WTC11 (cell line): ENCODE data around the gene COL26A1. TPM values are rescaled to one million over a fixed set of nuclear protein-coding genes. Genes with fewer than 3 reads are reported as not detected.

Experiments
- ATAC-seq: fragments of 200-7000 bp; cut with Tn5 transposase; 2 replicates; pipeline ENCODE4 v1.10.0; 2021; ENCODE audit warnings: mild to moderate bottlenecking, moderate library complexity
- CTCF ChIA-PET: fragments of 300-600 bp; sonication (Branson Sonifier 250); formaldehyde crosslinking; loops from one replicate; lab custom pipeline; 2021; ENCODE audit warnings: antibody characterized with exemption; lab: Charles Lee
- POLR2A ChIA-PET: fragments of 350-600 bp; sonication (Branson Sonifier 250); formaldehyde crosslinking; loops from one replicate; lab custom pipeline; 2021; ENCODE audit warnings: antibody characterized with exemption; lab: Charles Lee
- DNase-seq: peaks from one replicate; pipeline ENCODE4 v3.0.0; 2021; ENCODE audit warnings: low spot score
- H3K27ac Mint-ChIP-seq: 2 replicates; pipeline ENCODE4 v1.8.0; 2021; ENCODE audit warnings: mixed read lengths
- H3K27me3 Mint-ChIP-seq: 2 replicates; pipeline ENCODE4 v1.8.0; 2021; ENCODE audit warnings: low read depth, mild to moderate bottlenecking, moderate library complexity, mixed read lengths
- H3K36me3 Mint-ChIP-seq: 2 replicates; pipeline ENCODE4 v1.8.0; 2021; ENCODE audit warnings: mixed read lengths
- H3K4me1 Mint-ChIP-seq: 2 replicates; pipeline ENCODE4 v1.8.0; 2022; ENCODE audit warnings: mixed read lengths
- H3K4me3 Mint-ChIP-seq: 2 replicates; pipeline ENCODE4 v1.8.0; 2021; ENCODE audit warnings: mild to moderate bottlenecking, moderate library complexity, mixed read lengths
- H3K9me3 Mint-ChIP-seq: 2 replicates; pipeline ENCODE4 v1.8.0; 2021; ENCODE audit warnings: mixed read lengths
- GTF2I ChIP-seq: fragments of 250-450 bp; sonication (Bioruptor Pico); conservative IDR thresholded peaks from 2 replicates; pipeline ENCODE4 v1.4.0; 2021; ENCODE audit warnings: mild to moderate bottlenecking
- KAT7 ChIP-seq: sonication (generic); formaldehyde crosslinking; IDR thresholded peaks from 2 replicates; pipeline ENCODE4 v1.8.1; 2023; ENCODE audit warnings: missing genetic modification reagents, mild to moderate bottlenecking, borderline replicate concordance
- NFE2L1 ChIP-seq: sonication (generic); formaldehyde crosslinking; IDR thresholded peaks from 2 replicates; pipeline ENCODE4 v1.8.1; 2023; ENCODE audit warnings: missing genetic modification reagents
- NR1H2 ChIP-seq: sonication (generic); formaldehyde crosslinking; IDR thresholded peaks from 2 replicates; pipeline ENCODE4 v1.9.0; 2021; ENCODE audit warnings: mild to moderate bottlenecking, moderate library complexity, missing genetic modification reagents
- NR2C2 ChIP-seq: sonication (generic); formaldehyde crosslinking; IDR thresholded peaks from 2 replicates; pipeline ENCODE4 v1.8.0; 2022; ENCODE audit warnings: mild to moderate bottlenecking, missing genetic modification reagents
- OVOL2 ChIP-seq: fragments of 250-450 bp; sonication (Bioruptor Pico); IDR thresholded peaks from 2 replicates; pipeline ENCODE4 v1.9.0; 2021; ENCODE audit warnings: mild to moderate bottlenecking, borderline replicate concordance
- RORB ChIP-seq: fragments of 250-450 bp; sonication (Bioruptor Pico); IDR thresholded peaks from 2 replicates; pipeline ENCODE4 v1.9.0; 2021; ENCODE audit warnings: mild to moderate bottlenecking
- SOX15 ChIP-seq: fragments of 250-450 bp; sonication (Bioruptor Pico); IDR thresholded peaks from 2 replicates; pipeline ENCODE4 v1.9.0; 2021; ENCODE audit warnings: mild to moderate bottlenecking
- TCF7 ChIP-seq: sonication (generic); formaldehyde crosslinking; IDR thresholded peaks from 2 replicates; pipeline ENCODE4 v1.8.0; 2022; ENCODE audit warnings: mild to moderate bottlenecking, low read depth, missing genetic modification reagents, moderate library complexity
- TEAD1 ChIP-seq: sonication (generic); formaldehyde crosslinking; IDR thresholded peaks from 2 replicates; pipeline ENCODE4 v1.8.0; 2022; ENCODE audit warnings: mild to moderate bottlenecking, missing genetic modification reagents
- ZNF121 ChIP-seq: sonication (generic); formaldehyde crosslinking; IDR thresholded peaks from 2 replicates; pipeline ENCODE4 v1.8.0; 2023; ENCODE audit warnings: missing genetic modification reagents
- total RNA-seq: library from RNA; stranded (reverse); gene quantifications from 3 replicates; pipeline ENCODE4 v1.2.3, GENCODE V29; 2021
- TF ChIP-seq, protein P1 (sequence below): sonication (generic); formaldehyde crosslinking; IDR thresholded peaks from 2 replicates; pipeline ENCODE4 v1.8.1; 2023; ENCODE audit warnings: mild to moderate bottlenecking, missing genetic modification reagents, moderate library complexity
- TF ChIP-seq, protein P2 (sequence below): sonication (generic); formaldehyde crosslinking; IDR thresholded peaks from 2 replicates; pipeline ENCODE4 v1.8.1; 2023; ENCODE audit warnings: mild to moderate bottlenecking, missing genetic modification reagents
- TF ChIP-seq, protein P3 (sequence below): fragments of 250-450 bp; sonication (Bioruptor Pico); IDR thresholded peaks from 2 replicates; pipeline ENCODE4 v1.9.0; 2021; ENCODE audit warnings: mild to moderate bottlenecking
- TF ChIP-seq, protein P4 (sequence below): sonication (generic); formaldehyde crosslinking; IDR thresholded peaks from 2 replicates; pipeline ENCODE4 v1.8.0; 2022; ENCODE audit warnings: mild to moderate bottlenecking, missing genetic modification reagents
- TF ChIP-seq, protein P5 (sequence below): fragments of 250-450 bp; sonication (Bioruptor Pico); IDR thresholded peaks from 2 replicates; pipeline ENCODE4 v1.9.0; 2021; ENCODE audit warnings: mild to moderate bottlenecking, borderline replicate concordance

The COL26A1 gene
- total RNA-seq, 1 experiment from 2014 or later, result 64.4 TPM

DNA sequence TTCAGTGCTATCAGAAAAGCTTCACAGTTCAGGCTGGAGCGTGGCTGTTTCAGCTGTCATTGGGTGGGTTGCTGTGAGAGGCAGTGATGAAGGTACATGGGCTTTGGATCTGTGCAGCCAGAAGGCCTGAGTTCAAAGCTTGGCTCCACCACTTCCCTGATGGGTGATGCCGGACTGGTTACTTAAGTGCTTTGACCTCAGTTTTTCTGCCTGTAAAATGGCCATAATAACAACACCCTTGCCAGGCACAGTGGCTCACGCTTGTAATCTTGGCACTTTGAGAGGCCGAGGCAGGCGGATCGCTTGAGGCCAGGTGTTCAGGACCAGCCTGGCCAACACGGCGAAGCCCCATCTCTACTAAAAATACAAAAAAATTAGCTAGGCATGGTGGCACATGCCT lies 30.6 kb upstream of the COL26A1 start:
- ATAC-seq, result no peak
- H3K4me3 Mint-ChIP-seq, result no peak overlapping the region
- POLR2A ChIA-PET, result no interaction called here
- H3K27ac Mint-ChIP-seq, result no peak overlapping the region
- TF ChIP-seq GTF2I (0 out of 2 replicates have a peak, but pooled peaks have one; percentile 19), TCF7 (CRISPR knock-in tag) (no peak)
- no peaks in the 10 kb centered on the region for H3K36me3 Mint-ChIP-seq
- H3K9me3 Mint-ChIP-seq, result no peaks in the 10 kb centered on the region
- peaks cover 3% of the 10 kb centered on the region; the same call in 1 of the 2 replicates for H3K27me3 Mint-ChIP-seq
- CTCF ChIA-PET, result no interaction called here
- no peaks in the 10 kb centered on the region for H3K4me1 Mint-ChIP-seq
- no peak for DNase-seq

DNA sequence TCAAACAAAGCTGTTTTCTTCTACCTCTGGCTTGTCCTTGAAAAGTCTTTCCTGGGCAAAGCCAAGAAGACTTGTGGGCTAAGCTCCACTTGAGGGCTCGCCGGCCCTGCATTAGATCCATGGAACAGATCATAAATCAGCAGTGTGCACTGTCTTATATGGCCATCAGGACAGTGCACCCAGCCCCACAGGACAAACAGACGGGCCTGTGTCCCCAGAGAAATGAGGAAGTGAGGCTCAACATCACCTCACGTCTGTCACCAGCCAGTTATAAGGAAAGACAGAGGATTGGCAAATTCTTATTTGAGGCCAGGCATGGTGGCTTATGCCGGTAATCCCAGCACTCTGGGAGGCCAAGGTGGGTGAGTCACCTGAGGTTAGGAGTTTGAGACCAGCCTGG lies 28.8 kb upstream of the COL26A1 start:
- no peaks in the 10 kb centered on the region for H3K36me3 Mint-ChIP-seq
- POLR2A ChIA-PET, result interaction anchor here (0.7 kb wide), 1 partner anchor 10 kb away, joined by 5 read pairs; no protein-coding TSS in a partner anchor

DNA sequence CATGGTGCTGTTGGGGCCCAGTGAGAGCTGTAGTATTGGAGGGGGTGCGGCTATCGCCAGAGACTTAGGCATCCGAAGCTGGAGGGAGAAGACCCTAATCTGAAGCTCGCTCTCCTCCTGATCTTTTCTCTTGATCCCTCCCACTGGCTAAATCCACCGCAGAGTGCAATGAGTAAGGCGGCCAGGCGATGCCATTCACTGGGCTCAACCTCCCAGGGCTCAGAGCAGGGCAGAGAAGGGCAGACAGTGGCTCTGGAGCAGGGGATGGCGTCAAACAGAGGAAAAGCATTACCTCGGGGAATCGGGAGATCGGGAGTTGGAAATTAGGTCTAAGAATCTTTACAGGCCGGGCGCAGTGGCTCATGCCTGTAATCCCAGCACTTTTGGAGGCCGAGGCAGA lies 22.3 kb upstream of the COL26A1 start:
- ATAC-seq (peak; percentile 63), DNase-seq (no peak)
- H3K4me1 Mint-ChIP-seq, result no peaks in the 10 kb centered on the region
- H3K27me3 Mint-ChIP-seq, result peaks cover 3% of the 10 kb centered on the region; the same call in 1 of the 2 replicates
- H3K9me3 Mint-ChIP-seq, result no peaks in the 10 kb centered on the region
- TF ChIP-seq KAT7 (CRISPR knock-in tag) (no peak), NR2C2 (CRISPR knock-in tag) (no peak), NR1H2 (CRISPR knock-in tag) (no peak)
- TF ChIP-seq, protein P1, sequence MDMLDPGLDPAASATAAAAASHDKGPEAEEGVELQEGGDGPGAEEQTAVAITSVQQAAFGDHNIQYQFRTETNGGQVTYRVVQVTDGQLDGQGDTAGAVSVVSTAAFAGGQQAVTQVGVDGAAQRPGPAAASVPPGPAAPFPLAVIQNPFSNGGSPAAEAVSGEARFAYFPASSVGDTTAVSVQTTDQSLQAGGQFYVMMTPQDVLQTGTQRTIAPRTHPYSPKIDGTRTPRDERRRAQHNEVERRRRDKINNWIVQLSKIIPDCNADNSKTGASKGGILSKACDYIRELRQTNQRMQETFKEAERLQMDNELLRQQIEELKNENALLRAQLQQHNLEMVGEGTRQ (CRISPR knock-in tag), result no peak
- TF ChIP-seq, protein P2, sequence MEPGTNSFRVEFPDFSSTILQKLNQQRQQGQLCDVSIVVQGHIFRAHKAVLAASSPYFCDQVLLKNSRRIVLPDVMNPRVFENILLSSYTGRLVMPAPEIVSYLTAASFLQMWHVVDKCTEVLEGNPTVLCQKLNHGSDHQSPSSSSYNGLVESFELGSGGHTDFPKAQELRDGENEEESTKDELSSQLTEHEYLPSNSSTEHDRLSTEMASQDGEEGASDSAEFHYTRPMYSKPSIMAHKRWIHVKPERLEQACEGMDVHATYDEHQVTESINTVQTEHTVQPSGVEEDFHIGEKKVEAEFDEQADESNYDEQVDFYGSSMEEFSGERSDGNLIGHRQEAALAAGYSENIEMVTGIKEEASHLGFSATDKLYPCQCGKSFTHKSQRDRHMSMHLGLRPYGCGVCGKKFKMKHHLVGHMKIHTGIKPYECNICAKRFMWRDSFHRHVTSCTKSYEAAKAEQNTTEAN (CRISPR knock-in tag), result no peak
- TF ChIP-seq, protein P3, sequence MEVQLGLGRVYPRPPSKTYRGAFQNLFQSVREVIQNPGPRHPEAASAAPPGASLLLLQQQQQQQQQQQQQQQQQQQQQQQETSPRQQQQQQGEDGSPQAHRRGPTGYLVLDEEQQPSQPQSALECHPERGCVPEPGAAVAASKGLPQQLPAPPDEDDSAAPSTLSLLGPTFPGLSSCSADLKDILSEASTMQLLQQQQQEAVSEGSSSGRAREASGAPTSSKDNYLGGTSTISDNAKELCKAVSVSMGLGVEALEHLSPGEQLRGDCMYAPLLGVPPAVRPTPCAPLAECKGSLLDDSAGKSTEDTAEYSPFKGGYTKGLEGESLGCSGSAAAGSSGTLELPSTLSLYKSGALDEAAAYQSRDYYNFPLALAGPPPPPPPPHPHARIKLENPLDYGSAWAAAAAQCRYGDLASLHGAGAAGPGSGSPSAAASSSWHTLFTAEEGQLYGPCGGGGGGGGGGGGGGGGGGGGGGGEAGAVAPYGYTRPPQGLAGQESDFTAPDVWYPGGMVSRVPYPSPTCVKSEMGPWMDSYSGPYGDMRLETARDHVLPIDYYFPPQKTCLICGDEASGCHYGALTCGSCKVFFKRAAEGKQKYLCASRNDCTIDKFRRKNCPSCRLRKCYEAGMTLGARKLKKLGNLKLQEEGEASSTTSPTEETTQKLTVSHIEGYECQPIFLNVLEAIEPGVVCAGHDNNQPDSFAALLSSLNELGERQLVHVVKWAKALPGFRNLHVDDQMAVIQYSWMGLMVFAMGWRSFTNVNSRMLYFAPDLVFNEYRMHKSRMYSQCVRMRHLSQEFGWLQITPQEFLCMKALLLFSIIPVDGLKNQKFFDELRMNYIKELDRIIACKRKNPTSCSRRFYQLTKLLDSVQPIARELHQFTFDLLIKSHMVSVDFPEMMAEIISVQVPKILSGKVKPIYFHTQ (CRISPR knock-in tag), result no peak
- TF ChIP-seq, protein P4, sequence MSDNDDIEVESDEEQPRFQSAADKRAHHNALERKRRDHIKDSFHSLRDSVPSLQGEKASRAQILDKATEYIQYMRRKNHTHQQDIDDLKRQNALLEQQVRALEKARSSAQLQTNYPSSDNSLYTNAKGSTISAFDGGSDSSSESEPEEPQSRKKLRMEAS (CRISPR knock-in tag), result no peak
- no peak overlapping the region for H3K4me3 Mint-ChIP-seq
- no peak overlapping the region; the same call in 1 of the 2 replicates for H3K27ac Mint-ChIP-seq
- POLR2A ChIA-PET, result interaction anchor here (0.6 to 0.7 kb wide), 2 partner anchors 22 to 438 kb away, joined by 3 to 4 read pairs; no protein-coding TSS in a partner anchor
- CTCF ChIA-PET, result interaction anchor here (2.0 kb wide), 1 partner anchor 71 kb away, joined by 8 read pairs; no protein-coding TSS in a partner anchor
- H3K36me3 Mint-ChIP-seq, result no peaks in the 10 kb centered on the region

More for the DNA sequence above, 28.8 kb upstream of the COL26A1 start:
- Mint-ChIP-seq H3K9me3 (no peaks in the 10 kb centered on the region), H3K27ac (no peak overlapping the region; the same call in 1 of the 2 replicates), H3K4me1 (no peaks in the 10 kb centered on the region), H3K4me3 (no peak overlapping the region), H3K27me3 (peaks cover 3% of the 10 kb centered on the region; the same call in 1 of the 2 replicates)
- DNase-seq, result no peak
- CTCF ChIA-PET, result interaction anchor here (0.5 kb wide), 1 partner anchor 16 kb away, joined by 3 read pairs; no protein-coding TSS in a partner anchor
- ATAC-seq, result no peak
- TF ChIP-seq RORB, result no peak
- TF ChIP-seq OVOL2 (CRISPR knock-in tag), result no peak
- no peak for TF ChIP-seq NFE2L1
- TF ChIP-seq TEAD1 (CRISPR knock-in tag), result no peak
- TF ChIP-seq SOX15 (CRISPR knock-in tag), result no peak
- TF ChIP-seq TCF7 (CRISPR knock-in tag), result no peak
- TF ChIP-seq, all 79 proteins: peak for 0

DNA sequence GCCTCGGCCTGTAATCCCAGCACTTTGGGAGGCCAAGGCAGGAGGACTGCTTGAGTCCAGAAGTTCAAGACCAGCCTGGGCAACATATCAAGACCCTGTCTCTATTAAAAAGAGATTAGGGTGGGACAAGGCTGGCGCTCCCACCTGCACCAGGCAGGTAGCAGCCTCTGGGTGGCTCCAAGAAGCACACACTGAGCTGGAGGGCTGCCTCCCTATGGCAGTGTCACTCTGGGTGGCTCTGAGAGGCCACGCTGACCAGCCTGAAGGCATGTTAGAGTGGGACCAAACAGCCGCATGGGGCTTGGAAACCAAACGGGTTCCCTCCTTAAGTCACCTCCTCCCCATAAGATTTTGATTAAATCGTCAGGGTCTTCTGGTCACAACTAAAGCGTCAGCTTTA lies 19.8 kb upstream of the COL26A1 start:
- Mint-ChIP-seq H3K36me3 (no peaks in the 10 kb centered on the region), H3K9me3 (no peaks in the 10 kb centered on the region)
- TF ChIP-seq ZNF121 (CRISPR knock-in tag), result peak; percentile 45; the same call in 1 of the 2 replicates
- TF ChIP-seq, protein P5, sequence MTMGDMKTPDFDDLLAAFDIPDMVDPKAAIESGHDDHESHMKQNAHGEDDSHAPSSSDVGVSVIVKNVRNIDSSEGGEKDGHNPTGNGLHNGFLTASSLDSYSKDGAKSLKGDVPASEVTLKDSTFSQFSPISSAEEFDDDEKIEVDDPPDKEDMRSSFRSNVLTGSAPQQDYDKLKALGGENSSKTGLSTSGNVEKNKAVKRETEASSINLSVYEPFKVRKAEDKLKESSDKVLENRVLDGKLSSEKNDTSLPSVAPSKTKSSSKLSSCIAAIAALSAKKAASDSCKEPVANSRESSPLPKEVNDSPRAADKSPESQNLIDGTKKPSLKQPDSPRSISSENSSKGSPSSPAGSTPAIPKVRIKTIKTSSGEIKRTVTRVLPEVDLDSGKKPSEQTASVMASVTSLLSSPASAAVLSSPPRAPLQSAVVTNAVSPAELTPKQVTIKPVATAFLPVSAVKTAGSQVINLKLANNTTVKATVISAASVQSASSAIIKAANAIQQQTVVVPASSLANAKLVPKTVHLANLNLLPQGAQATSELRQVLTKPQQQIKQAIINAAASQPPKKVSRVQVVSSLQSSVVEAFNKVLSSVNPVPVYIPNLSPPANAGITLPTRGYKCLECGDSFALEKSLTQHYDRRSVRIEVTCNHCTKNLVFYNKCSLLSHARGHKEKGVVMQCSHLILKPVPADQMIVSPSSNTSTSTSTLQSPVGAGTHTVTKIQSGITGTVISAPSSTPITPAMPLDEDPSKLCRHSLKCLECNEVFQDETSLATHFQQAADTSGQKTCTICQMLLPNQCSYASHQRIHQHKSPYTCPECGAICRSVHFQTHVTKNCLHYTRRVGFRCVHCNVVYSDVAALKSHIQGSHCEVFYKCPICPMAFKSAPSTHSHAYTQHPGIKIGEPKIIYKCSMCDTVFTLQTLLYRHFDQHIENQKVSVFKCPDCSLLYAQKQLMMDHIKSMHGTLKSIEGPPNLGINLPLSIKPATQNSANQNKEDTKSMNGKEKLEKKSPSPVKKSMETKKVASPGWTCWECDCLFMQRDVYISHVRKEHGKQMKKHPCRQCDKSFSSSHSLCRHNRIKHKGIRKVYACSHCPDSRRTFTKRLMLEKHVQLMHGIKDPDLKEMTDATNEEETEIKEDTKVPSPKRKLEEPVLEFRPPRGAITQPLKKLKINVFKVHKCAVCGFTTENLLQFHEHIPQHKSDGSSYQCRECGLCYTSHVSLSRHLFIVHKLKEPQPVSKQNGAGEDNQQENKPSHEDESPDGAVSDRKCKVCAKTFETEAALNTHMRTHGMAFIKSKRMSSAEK (CRISPR knock-in tag), result no peak
- TF ChIP-seq, all 79 proteins: peak for 1
- ChIA-PET POLR2A (no interaction called here), CTCF (no interaction called here)
- peaks cover 3% of the 10 kb centered on the region; the same call in 1 of the 2 replicates for H3K27me3 Mint-ChIP-seq
- no peak overlapping the region for H3K4me3 Mint-ChIP-seq
- H3K4me1 Mint-ChIP-seq, result no peaks in the 10 kb centered on the region
- no peak overlapping the region for H3K27ac Mint-ChIP-seq
- DNase-seq, result no peak
- ATAC-seq, result no peak
